ENCODE data around the gene RPH3AL. TPM values are rescaled to one million over a fixed set of nuclear protein-coding genes. Genes with fewer than 3 reads are reported as not detected.

RPH3AL gene
- total and polyA plus RNA-seq, 2 donors from 2014 or later = 18.1 to 55.9 TPM

DNA sequence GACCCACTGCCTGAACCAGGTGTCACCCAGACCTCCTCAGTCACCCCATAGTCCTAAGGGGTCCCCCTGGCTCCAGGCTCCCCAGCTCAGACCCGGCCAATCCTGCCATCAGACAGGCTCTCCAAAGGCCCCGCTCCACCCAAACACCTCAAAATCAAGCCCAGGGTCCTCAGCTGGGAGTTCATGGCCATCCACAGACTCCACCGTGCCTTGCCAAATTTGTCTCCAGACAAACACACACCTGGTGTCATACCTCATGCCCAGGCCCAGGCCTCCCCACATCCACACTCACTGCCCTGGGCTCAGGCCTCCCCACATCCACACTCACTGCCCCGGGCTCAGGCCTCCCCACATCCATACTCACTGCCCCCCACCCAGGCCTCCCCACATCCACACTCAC lies 12.5 kb downstream of the RPH3AL start:
- TF ChIP-seq, protein P1, sequence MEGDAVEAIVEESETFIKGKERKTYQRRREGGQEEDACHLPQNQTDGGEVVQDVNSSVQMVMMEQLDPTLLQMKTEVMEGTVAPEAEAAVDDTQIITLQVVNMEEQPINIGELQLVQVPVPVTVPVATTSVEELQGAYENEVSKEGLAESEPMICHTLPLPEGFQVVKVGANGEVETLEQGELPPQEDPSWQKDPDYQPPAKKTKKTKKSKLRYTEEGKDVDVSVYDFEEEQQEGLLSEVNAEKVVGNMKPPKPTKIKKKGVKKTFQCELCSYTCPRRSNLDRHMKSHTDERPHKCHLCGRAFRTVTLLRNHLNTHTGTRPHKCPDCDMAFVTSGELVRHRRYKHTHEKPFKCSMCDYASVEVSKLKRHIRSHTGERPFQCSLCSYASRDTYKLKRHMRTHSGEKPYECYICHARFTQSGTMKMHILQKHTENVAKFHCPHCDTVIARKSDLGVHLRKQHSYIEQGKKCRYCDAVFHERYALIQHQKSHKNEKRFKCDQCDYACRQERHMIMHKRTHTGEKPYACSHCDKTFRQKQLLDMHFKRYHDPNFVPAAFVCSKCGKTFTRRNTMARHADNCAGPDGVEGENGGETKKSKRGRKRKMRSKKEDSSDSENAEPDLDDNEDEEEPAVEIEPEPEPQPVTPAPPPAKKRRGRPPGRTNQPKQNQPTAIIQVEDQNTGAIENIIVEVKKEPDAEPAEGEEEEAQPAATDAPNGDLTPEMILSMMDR (IDR thresholded peaks at IDR 0.05; ENCODE audit: borderline replicate concordance, extremely low read depth, insufficient read depth) = no peak
- peaks cover 0 to 3% (median 0%) of the 10 kb centered on the region in 3 donors for H3K9me3 ChIP-seq (ENCODE audit: control insufficient read depth in 2 of 3, insufficient read depth in 1 of 3, low read length in 3 of 3)
- H3K36me3 ChIP-seq (ENCODE audit: control insufficient read depth in 2 of 3, insufficient read depth in 3 of 3, low read length in 3 of 3) = no peaks in the 10 kb centered on the region
- peak overlapping the region in 1 of 2 donors; percentile 67 for H3K27ac ChIP-seq (ENCODE audit: low read depth in 2 of 2, low read length in 2 of 2)
- DNase-seq (peak in 1 of 5 donors; percentile 68), FAIRE-seq (no peak)
- no peak overlapping the region for H3K4me3 ChIP-seq (ENCODE audit: low read length in 3 of 3)
- no peak overlapping the region for H3K9ac ChIP-seq (ENCODE audit: low read length in 3 of 3)
- peaks cover 0 to 12% (median 0%) of the 10 kb centered on the region in 3 donors for H3K4me1 ChIP-seq (ENCODE audit: control insufficient read depth in 2 of 3, insufficient read depth in 2 of 3, low read depth in 1 of 3, low read length in 3 of 3)
- H3K27me3 ChIP-seq (ENCODE audit: control insufficient read depth, insufficient read depth, low read length) = no peaks in the 10 kb centered on the region
- intact Hi-C loops (cut with DNase I) = no loop called here

DNA sequence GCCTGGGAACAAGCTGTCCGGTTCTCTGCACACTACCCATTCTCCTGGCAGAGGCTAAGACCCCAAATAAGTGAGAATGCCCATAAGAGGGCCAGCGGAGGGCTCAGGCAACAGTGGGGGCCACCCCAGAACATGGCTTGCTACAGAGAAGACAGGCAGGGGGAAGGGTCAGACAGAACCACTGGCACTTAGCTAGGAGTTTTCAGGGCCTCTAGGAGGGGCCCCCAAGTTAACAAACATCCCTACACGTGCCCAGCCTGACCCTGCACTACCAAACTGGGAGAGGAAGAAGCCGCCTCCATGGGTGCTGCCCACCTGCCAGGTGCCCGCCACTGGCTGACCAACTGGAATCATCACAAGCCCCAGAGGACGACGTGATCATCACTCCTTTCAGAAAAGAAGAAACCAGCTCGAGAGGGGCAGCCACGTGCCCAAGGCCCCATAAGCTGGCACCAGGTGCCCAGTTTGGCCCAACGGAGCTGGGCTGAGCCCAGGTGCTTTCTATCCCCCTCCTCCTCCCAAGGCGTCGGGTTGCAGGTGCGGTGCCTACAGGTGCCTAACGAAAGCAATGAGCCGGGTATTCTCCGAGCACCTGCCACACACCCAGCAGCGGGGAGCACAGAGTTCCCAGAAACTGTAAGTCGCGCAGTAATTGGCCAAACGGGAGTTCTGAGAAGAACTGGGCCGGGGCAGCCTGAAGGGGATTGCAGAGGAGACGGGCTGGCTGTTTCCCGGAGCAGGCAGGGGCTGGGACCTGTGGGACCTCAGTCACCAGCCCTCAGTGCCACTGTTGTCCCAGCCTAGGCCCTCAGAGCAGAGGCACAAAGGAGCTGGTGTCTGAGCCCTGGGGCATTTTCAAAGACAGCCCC lies 13.2 kb downstream of the RPH3AL start:
- peak overlapping the region; percentile 19 to 67 for H3K27ac ChIP-seq (ENCODE audit: low read depth in 2 of 2, low read length in 2 of 2)
- no peak for FAIRE-seq
- intact Hi-C loops (cut with DNase I) = no loop called here
- no peak overlapping the region for H3K9ac ChIP-seq (ENCODE audit: low read length in 3 of 3)
- no peaks in the 10 kb centered on the region for H3K36me3 ChIP-seq (ENCODE audit: control insufficient read depth in 2 of 3, insufficient read depth in 3 of 3, low read length in 3 of 3)
- DNase-seq = peak in 4 of 5 donors; percentile 68 to 82 (median 78)
- H3K9me3 ChIP-seq (ENCODE audit: control insufficient read depth in 2 of 3, insufficient read depth in 1 of 3, low read length in 3 of 3) = peaks cover 0 to 3% (median 0%) of the 10 kb centered on the region in 3 donors
- TF ChIP-seq, protein P1 (IDR thresholded peaks at IDR 0.05; ENCODE audit: borderline replicate concordance, extremely low read depth, insufficient read depth) = no peak
- H3K27me3 ChIP-seq (ENCODE audit: control insufficient read depth, insufficient read depth, low read length) = no peaks in the 10 kb centered on the region
- H3K4me3 ChIP-seq (ENCODE audit: low read length in 3 of 3) = no peak overlapping the region
- peaks cover 0 to 15% (median 0%) of the 10 kb centered on the region in 3 donors for H3K4me1 ChIP-seq (ENCODE audit: control insufficient read depth in 2 of 3, insufficient read depth in 2 of 3, low read depth in 1 of 3, low read length in 3 of 3)

DNA sequence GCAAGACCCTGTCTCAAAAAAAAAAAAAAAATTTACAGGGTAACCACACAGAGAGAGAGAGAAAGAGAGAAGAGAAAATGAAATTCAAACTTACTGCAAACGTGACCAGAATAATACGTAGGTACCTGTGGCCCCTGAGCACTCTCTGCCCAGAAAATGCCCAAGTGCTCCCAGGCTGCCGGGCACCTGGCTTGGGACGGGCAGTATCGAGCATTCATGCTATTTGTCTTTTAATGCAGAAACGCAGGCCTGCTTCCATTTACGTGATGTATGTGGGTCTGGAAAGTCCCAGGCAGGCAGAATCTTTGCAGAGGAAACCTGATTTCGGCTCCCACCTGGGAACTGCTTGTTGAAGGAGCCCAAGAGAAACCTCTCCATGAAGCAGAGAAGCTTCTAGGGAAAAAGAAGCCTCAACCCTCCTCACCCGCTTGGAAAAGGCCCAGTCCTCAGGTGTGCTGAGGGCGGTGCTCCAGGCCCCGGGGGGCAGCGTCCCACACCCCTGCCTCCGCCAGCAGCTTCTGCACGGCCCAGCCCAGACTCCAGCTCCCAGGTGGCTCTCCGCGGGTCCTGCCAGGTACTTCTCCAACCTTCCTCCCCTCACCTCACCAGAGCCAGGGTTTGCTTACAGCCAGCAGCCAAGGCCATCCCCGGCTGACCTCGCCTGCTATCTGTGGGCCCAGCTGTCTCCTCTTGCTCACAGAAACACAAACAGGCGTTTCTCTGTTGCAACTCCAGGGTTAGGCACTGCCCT lies 14.0 kb downstream of the RPH3AL start:
- no peak overlapping the region for H3K4me3 ChIP-seq (ENCODE audit: low read length in 3 of 3)
- no peaks in the 10 kb centered on the region for H3K27me3 ChIP-seq (ENCODE audit: control insufficient read depth, insufficient read depth, low read length)
- no peak overlapping the region for H3K9ac ChIP-seq (ENCODE audit: low read length in 3 of 3)
- DNase-seq (peak in 1 of 5 donors; percentile 71), FAIRE-seq (no peak)
- H3K9me3 ChIP-seq (ENCODE audit: control insufficient read depth in 2 of 3, insufficient read depth in 1 of 3, low read length in 3 of 3) = no peaks in the 10 kb centered on the region
- H3K27ac ChIP-seq (ENCODE audit: low read depth in 2 of 2, low read length in 2 of 2) = peak overlapping the region; percentile 32 to 67
- peaks cover 0 to 18% (median under 1%) of the 10 kb centered on the region in 3 donors for H3K4me1 ChIP-seq (ENCODE audit: control insufficient read depth in 2 of 3, insufficient read depth in 2 of 3, low read depth in 1 of 3, low read length in 3 of 3)
- intact Hi-C loops (cut with DNase I) = no loop called here
- H3K36me3 ChIP-seq (ENCODE audit: control insufficient read depth in 2 of 3, insufficient read depth in 3 of 3, low read length in 3 of 3) = no peaks in the 10 kb centered on the region
- TF ChIP-seq, protein P1 (IDR thresholded peaks at IDR 0.05; ENCODE audit: borderline replicate concordance, extremely low read depth, insufficient read depth) = no peak
